ENCODE data around the gene SRSF2.

SRSF2 gene

GRCh38 chr17:76753061-76753961, 16.2 kb upstream of the SRSF2 start:
- Histone ChIP-seq H2AFZ (ENCODE audit: low read depth, low read length, severe bottlenecking) (no peak overlapping the region), H3K4me3 (ENCODE audit: insufficient read depth, low read length, poor library complexity, severe bottlenecking) (no peak overlapping the region), H3K27ac (ENCODE audit: low read depth, low read length) (no peak overlapping the region), H4K20me1 (ENCODE audit: low read depth, low read length) (no peaks in the 10 kb centered on the region), H3K9ac (ENCODE audit: low read length) (no peak overlapping the region), H3F3A (ENCODE audit: insufficient read depth) (no peaks in the 10 kb centered on the region), H3K9me2 (replicated peaks; ENCODE audit: insufficient read depth, low read length) (no peaks in the 10 kb centered on the region), H3K4me2 (ENCODE audit: low read depth, low read length, poor library complexity, severe bottlenecking) (no peak overlapping the region), H3K9me3 (ENCODE audit: insufficient read depth, low read length) (no peaks in the 10 kb centered on the region), H3K79me2 (ENCODE audit: insufficient read depth, low read length) (no peaks in the 10 kb centered on the region), H3K36me3 (ENCODE audit: low read length) (no peaks in the 10 kb centered on the region; the same call in 1 of the 2 replicates), H3K27me3 (ENCODE audit: low read length) (no peaks in the 10 kb centered on the region)
- TF ChIP-seq EZH2phosphoT487 (conservative IDR thresholded peaks at IDR 0.05; ENCODE audit: low read length) (no peak), CTCF (IDR thresholded peaks at IDR 0.05; ENCODE audit: insufficient read depth, low read length, poor library complexity, severe bottlenecking) (no peak)

- H2AFZ ChIP-seq (ENCODE audit: low read depth, low read length, severe bottlenecking), result no peak overlapping the region
- no peaks in the 10 kb centered on the region for H3K27me3 ChIP-seq (ENCODE audit: low read length)
- no peak overlapping the region for H3K27ac ChIP-seq (ENCODE audit: low read depth, low read length)
- TF ChIP-seq CTCF (IDR thresholded peaks at IDR 0.05; ENCODE audit: insufficient read depth, low read length, poor library complexity, severe bottlenecking), result no peak
- no peak for TF ChIP-seq EZH2phosphoT487 (conservative IDR thresholded peaks at IDR 0.05; ENCODE audit: low read length)
- H3K36me3 ChIP-seq (ENCODE audit: low read length), result no peaks in the 10 kb centered on the region; the same call in 1 of the 2 replicates
- no peaks in the 10 kb centered on the region for H3K9me2 ChIP-seq (replicated peaks; ENCODE audit: insufficient read depth, low read length)
- H3K4me3 ChIP-seq (ENCODE audit: insufficient read depth, low read length, poor library complexity, severe bottlenecking), result no peak overlapping the region
- no peak overlapping the region for H3K4me2 ChIP-seq (ENCODE audit: low read depth, low read length, poor library complexity, severe bottlenecking)
- H4K20me1 ChIP-seq (ENCODE audit: low read depth, low read length), result no peaks in the 10 kb centered on the region
- H3K9ac ChIP-seq (ENCODE audit: low read length), result no peak overlapping the region
- H3F3A ChIP-seq (ENCODE audit: insufficient read depth), result no peaks in the 10 kb centered on the region
- no peaks in the 10 kb centered on the region for H3K9me3 ChIP-seq (ENCODE audit: insufficient read depth, low read length)
- no peaks in the 10 kb centered on the region for H3K79me2 ChIP-seq (ENCODE audit: insufficient read depth, low read length)
These were observed 14.9 kb upstream of the SRSF2 start for GRCh38 chr17:76752006-76752405.

- no peaks in the 10 kb centered on the region for H3K9me2 ChIP-seq (replicated peaks; ENCODE audit: insufficient read depth, low read length)
- H3K9ac ChIP-seq (ENCODE audit: low read length), result no peak overlapping the region
- no peaks in the 10 kb centered on the region for H3F3A ChIP-seq (ENCODE audit: insufficient read depth)
- H3K27ac ChIP-seq (ENCODE audit: low read depth, low read length), result no peak overlapping the region
- no peak overlapping the region for H3K4me2 ChIP-seq (ENCODE audit: low read depth, low read length, poor library complexity, severe bottlenecking)
- H3K79me2 ChIP-seq (ENCODE audit: insufficient read depth, low read length), result no peaks in the 10 kb centered on the region
- H2AFZ ChIP-seq (ENCODE audit: low read depth, low read length, severe bottlenecking), result no peak overlapping the region
- TF ChIP-seq EZH2phosphoT487 (conservative IDR thresholded peaks at IDR 0.05; ENCODE audit: low read length), result no peak
- no peak for TF ChIP-seq CTCF (IDR thresholded peaks at IDR 0.05; ENCODE audit: insufficient read depth, low read length, poor library complexity, severe bottlenecking)
- no peak overlapping the region for H3K4me3 ChIP-seq (ENCODE audit: insufficient read depth, low read length, poor library complexity, severe bottlenecking)
- no peaks in the 10 kb centered on the region; the same call in 1 of the 2 replicates for H3K36me3 ChIP-seq (ENCODE audit: low read length)
- H3K27me3 ChIP-seq (ENCODE audit: low read length), result no peaks in the 10 kb centered on the region
- H3K9me3 ChIP-seq (ENCODE audit: insufficient read depth, low read length), result no peaks in the 10 kb centered on the region
- H4K20me1 ChIP-seq (ENCODE audit: low read depth, low read length), result no peaks in the 10 kb centered on the region
These were observed 14.4 kb upstream of the SRSF2 start for GRCh38 chr17:76751416-76751993.
